Neutrophil (primary cell): ENCODE data around the gene IL4R.

Experiments
- H3K27ac ChIP-seq: fragments of 200-600 bp; sonication (generic); 2 replicates; pipeline ENCODE4 v1.5.1; 2016; ENCODE audit warnings: mild to moderate bottlenecking, moderate library complexity
- H3K27me3 ChIP-seq: fragments of 200-600 bp; sonication (generic); 2 replicates; pipeline ENCODE4 v1.6.0; 2016; ENCODE audit warnings: mild to moderate bottlenecking
- H3K36me3 ChIP-seq: fragments of 200-600 bp; sonication (generic); 2 replicates; pipeline ENCODE4 v1.5.1; 2017
- H3K4me1 ChIP-seq, 2 experiments: fragments of 200-600 bp in 1 of 2; sonication (generic) in 1 of 2; 1 replicate in 1 of 2; 2 replicates in 1 of 2; pipeline versions ENCODE4 v1.5.1 to v1.6.1; 2013 to 2016; ENCODE audit warnings: low read depth in 1 of 2, low read length in 1 of 2, mild to moderate bottlenecking in 1 of 2, moderate library complexity in 1 of 2; ENCODE audit not compliant: control insufficient read depth in 1 of 2, insufficient read depth in 1 of 2
- H3K4me3 ChIP-seq, 2 experiments: fragments of 200-600 bp in 1 of 2; sonication (generic) in 1 of 2; 1 replicate in 1 of 2; 2 replicates in 1 of 2; pipeline ENCODE4 v1.5.1; 2013 to 2016; ENCODE audit warnings: low read depth in 1 of 2, low read length in 1 of 2, mild to moderate bottlenecking in 1 of 2, moderate library complexity in 1 of 2
- H3K9me3 ChIP-seq: fragments of 200-600 bp; sonication (generic); 2 replicates; pipeline ENCODE4 v1.5.1; 2016
- TF ChIP-seq, protein P1 (sequence below): fragments of 200-600 bp; sonication (generic); IDR thresholded peaks from 2 replicates; pipeline ENCODE4 v1.5.1; 2016; ENCODE audit warnings: antibody characterized with exemption

IL4R gene

GRCh38 chr16:27310576-27311447 lies 3.0 kb upstream of the IL4R start:
- TF ChIP-seq, protein P1, sequence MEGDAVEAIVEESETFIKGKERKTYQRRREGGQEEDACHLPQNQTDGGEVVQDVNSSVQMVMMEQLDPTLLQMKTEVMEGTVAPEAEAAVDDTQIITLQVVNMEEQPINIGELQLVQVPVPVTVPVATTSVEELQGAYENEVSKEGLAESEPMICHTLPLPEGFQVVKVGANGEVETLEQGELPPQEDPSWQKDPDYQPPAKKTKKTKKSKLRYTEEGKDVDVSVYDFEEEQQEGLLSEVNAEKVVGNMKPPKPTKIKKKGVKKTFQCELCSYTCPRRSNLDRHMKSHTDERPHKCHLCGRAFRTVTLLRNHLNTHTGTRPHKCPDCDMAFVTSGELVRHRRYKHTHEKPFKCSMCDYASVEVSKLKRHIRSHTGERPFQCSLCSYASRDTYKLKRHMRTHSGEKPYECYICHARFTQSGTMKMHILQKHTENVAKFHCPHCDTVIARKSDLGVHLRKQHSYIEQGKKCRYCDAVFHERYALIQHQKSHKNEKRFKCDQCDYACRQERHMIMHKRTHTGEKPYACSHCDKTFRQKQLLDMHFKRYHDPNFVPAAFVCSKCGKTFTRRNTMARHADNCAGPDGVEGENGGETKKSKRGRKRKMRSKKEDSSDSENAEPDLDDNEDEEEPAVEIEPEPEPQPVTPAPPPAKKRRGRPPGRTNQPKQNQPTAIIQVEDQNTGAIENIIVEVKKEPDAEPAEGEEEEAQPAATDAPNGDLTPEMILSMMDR = no peak
- Histone ChIP-seq H3K4me3 (no peak overlapping the region), H3K27me3 (no peaks in the 10 kb centered on the region), H3K36me3 (no peaks in the 10 kb centered on the region), H3K27ac (no peak overlapping the region), H3K9me3 (no peaks in the 10 kb centered on the region), H3K4me1 (peaks cover 24 to 32% of the 10 kb centered on the region in 2 experiments)

DNA sequence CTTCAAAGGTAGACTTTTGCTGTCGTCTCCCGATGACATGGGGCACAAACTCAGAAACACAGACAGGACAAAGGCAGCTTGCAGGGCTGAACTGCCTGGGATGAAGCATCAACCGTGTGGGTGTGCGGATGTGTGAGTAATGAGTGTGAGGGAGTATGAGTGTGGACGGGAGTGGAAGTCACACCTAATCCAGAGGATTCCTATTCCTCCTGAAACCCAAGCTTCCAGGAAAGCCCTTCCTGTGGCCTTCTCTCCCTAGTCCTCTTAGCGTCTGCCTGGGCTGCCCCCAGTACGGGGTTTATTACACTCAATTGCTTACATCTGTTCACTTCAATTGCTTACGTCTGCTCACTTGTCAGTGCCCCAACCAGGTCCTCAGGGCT lies 2.3 kb upstream of the IL4R start:
- H3K4me3 ChIP-seq = no peak overlapping the region
- H3K4me1 ChIP-seq = peaks cover 27 to 35% of the 10 kb centered on the region in 2 experiments
- H3K9me3 ChIP-seq = no peaks in the 10 kb centered on the region
- no peaks in the 10 kb centered on the region for H3K27me3 ChIP-seq
- TF ChIP-seq, protein P1 = no peak
- H3K27ac ChIP-seq = no peak overlapping the region
- H3K36me3 ChIP-seq = no peaks in the 10 kb centered on the region

- peaks cover 32 to 40% of the 10 kb centered on the region in 2 experiments for H3K4me1 ChIP-seq
- no peak overlapping the region for H3K27ac ChIP-seq
- no peaks in the 10 kb centered on the region for H3K9me3 ChIP-seq
- peaks cover under 1% of the 10 kb centered on the region for H3K36me3 ChIP-seq
- H3K4me3 ChIP-seq = no peak overlapping the region
- TF ChIP-seq, protein P1 = no peak
- no peaks in the 10 kb centered on the region for H3K27me3 ChIP-seq
These were observed 1.9 kb upstream of the IL4R start for GRCh38 chr16:27311897-27312303.

GRCh38 chr16:27312580-27313421 lies 973 bp upstream of the IL4R start:
- Histone ChIP-seq H3K36me3 (peaks cover 6% of the 10 kb centered on the region), H3K4me3 (peak overlapping the region; percentile 86 to 98), H3K27me3 (no peaks in the 10 kb centered on the region), H3K27ac (peak overlapping the region; percentile 99), H3K4me1 (peaks cover 41 to 49% of the 10 kb centered on the region in 2 experiments), H3K9me3 (no peaks in the 10 kb centered on the region)
- TF ChIP-seq, protein P1 = no peak

GRCh38 chr16:27314161-27314723 lies 468 bp downstream of the IL4R start:
- no peaks in the 10 kb centered on the region for H3K9me3 ChIP-seq
- H3K27ac ChIP-seq = peak overlapping the region; percentile 99
- H3K27me3 ChIP-seq = no peaks in the 10 kb centered on the region
- peaks cover 55 to 56% of the 10 kb centered on the region in 2 experiments for H3K4me1 ChIP-seq
- H3K4me3 ChIP-seq = peak overlapping the region; percentile 86 to 98
- TF ChIP-seq, protein P1 = no peak
- H3K36me3 ChIP-seq = peaks cover 6% of the 10 kb centered on the region
